Neural cell (in vitro differentiated cells): ENCODE results near the gene HSBP1L1. TPM values are rescaled to one million over a fixed set of nuclear protein-coding genes. Genes with fewer than 3 reads are reported as not detected.

Source experiments
- H2AFZ ChIP-seq: fragments of 200-600, 300-800 bp; sonication (generic), shearing (Covaris generic); 2 replicates; pipeline ENCODE4 v1.6.0; 2014; ENCODE audit warnings: low read depth, mild to moderate bottlenecking, antibody characterized with exemption, low read length, moderate library complexity
- H3F3A ChIP-seq: fragments of 200-600 bp; shearing (Covaris generic); 2 replicates; pipeline ENCODE4 v1.6.1; 2016; ENCODE audit warnings: mild to moderate bottlenecking, moderate library complexity, mixed read lengths, antibody characterized with exemption, low read length; ENCODE audit not compliant: insufficient read depth, poor library complexity, severe bottlenecking
- H3K27ac ChIP-seq: fragments of 200-600, 300-800 bp; sonication (generic), shearing (Covaris generic); 2 replicates; pipeline ENCODE4 v1.5.1; 2014; ENCODE audit warnings: mild to moderate bottlenecking, low read length, moderate library complexity
- H3K27me3 ChIP-seq: fragments of 300-800, 200-600 bp; sonication (generic), shearing (Covaris generic); 2 replicates; pipeline ENCODE4 v1.6.0; 2014; ENCODE audit warnings: mild to moderate bottlenecking, low read depth, low read length, moderate library complexity; ENCODE audit not compliant: insufficient read depth
- H3K36me3 ChIP-seq: fragments of 300-800, 200-600 bp; sonication (generic), shearing (Covaris generic); 2 replicates; pipeline ENCODE4 v1.5.1; 2014; ENCODE audit warnings: mild to moderate bottlenecking, antibody characterized with exemption, low read length, moderate library complexity; ENCODE audit not compliant: insufficient read depth
- H3K4me2 ChIP-seq: fragments of 300-800, 200-600 bp; sonication (generic), shearing (Covaris generic); 2 replicates; pipeline ENCODE4 v1.6.0; 2014; ENCODE audit warnings: mild to moderate bottlenecking, low read length
- H3K4me3 ChIP-seq: fragments of 300-800, 200-600 bp; sonication (generic), shearing (Covaris generic); 2 replicates; pipeline ENCODE4 v1.5.1; 2014; ENCODE audit warnings: mild to moderate bottlenecking, low read length, moderate library complexity
- H3K79me2 ChIP-seq: fragments of 200-600 bp; shearing (Covaris generic); replicated peaks from 2 replicates; pipeline ENCODE4 v1.6.0; 2014; ENCODE audit warnings: mild to moderate bottlenecking, low read length, moderate library complexity; ENCODE audit not compliant: insufficient read depth
- H3K9ac ChIP-seq: fragments of 300-800, 200-600 bp; sonication (generic), shearing (Covaris generic); 2 replicates; pipeline ENCODE4 v1.6.1; 2016; ENCODE audit warnings: mild to moderate bottlenecking, low read length, mixed read lengths
- H3K9me2 ChIP-seq: fragments of 200-600 bp; shearing (Covaris generic); 2 replicates; pipeline ENCODE4 v1.6.1; 2016; ENCODE audit warnings: mild to moderate bottlenecking, low read length, mixed read lengths; ENCODE audit not compliant: insufficient read depth
- H3K9me3 ChIP-seq: fragments of 200-600, 300-800 bp; sonication (generic), shearing (Covaris generic); 2 replicates; pipeline ENCODE4 v1.6.1; 2016; ENCODE audit warnings: mild to moderate bottlenecking, mixed run types, low read length, moderate library complexity, mixed read lengths
- H4K20me1 ChIP-seq: fragments of 200-600 bp; shearing (Covaris generic); 2 replicates; pipeline ENCODE4 v1.6.1; 2016; ENCODE audit warnings: mild to moderate bottlenecking, mixed run types; ENCODE audit not compliant: insufficient read depth
- EP300 ChIP-seq: fragments of 450-650 bp; conservative IDR thresholded peaks from 2 replicates; pipeline ENCODE4 v1.6.1; 2014; ENCODE audit warnings: antibody characterized with exemption, mild to moderate bottlenecking, moderate library complexity; ENCODE audit not compliant: poor library complexity, severe bottlenecking
- EZH2 ChIP-seq: fragments of 200-600, 300-800 bp; shearing (Covaris generic), sonication (generic); IDR thresholded peaks from 2 replicates; pipeline ENCODE4 v1.6.1; 2014; ENCODE audit warnings: antibody characterized with exemption, low read length, borderline replicate concordance, mild to moderate bottlenecking; ENCODE audit not compliant: insufficient read depth, poor library complexity, severe bottlenecking
- MXI1 ChIP-seq: fragments of 450-650 bp; conservative IDR thresholded peaks from 2 replicates; pipeline ENCODE4 v1.6.1; 2014; ENCODE audit warnings: antibody characterized with exemption, mild to moderate bottlenecking; ENCODE audit not compliant: poor library complexity, severe bottlenecking
- POLR2AphosphoS5 ChIP-seq: IDR thresholded peaks from 2 replicates; pipeline ENCODE4 v1.6.1; 2012
- RAD21 ChIP-seq: fragments of 450-650 bp; conservative IDR thresholded peaks from 2 replicates; pipeline ENCODE4 v1.6.1; 2014; ENCODE audit warnings: antibody characterized with exemption, mild to moderate bottlenecking, moderate library complexity
- SMC3 ChIP-seq: fragments of 450-650 bp; conservative IDR thresholded peaks from 2 replicates; pipeline ENCODE4 v1.6.1; 2014; ENCODE audit warnings: antibody characterized with exemption, mild to moderate bottlenecking, moderate library complexity; ENCODE audit not compliant: poor library complexity
- TAF1 ChIP-seq: IDR thresholded peaks from 2 replicates; pipeline ENCODE4 v1.6.1; 2012; ENCODE audit warnings: low read depth
- polyA plus RNA-seq: library from polyadenylated mRNA; depleted of rRNA; stranded (reverse); fragments of >200 nt; gene quantifications from 2 replicates; pipeline ENCODE4 v1.2.3, GENCODE V29; 2014
- TF ChIP-seq, protein P1 (sequence below): IDR thresholded peaks from 2 replicates; pipeline ENCODE4 v1.6.1; 2012; ENCODE audit warnings: borderline replicate concordance
- TF ChIP-seq, protein P2 (sequence below): fragments of 450-650 bp; IDR thresholded peaks from 2 replicates; pipeline ENCODE4 v1.5.1; 2014; ENCODE audit warnings: antibody characterized with exemption, mild to moderate bottlenecking, moderate library complexity; ENCODE audit not compliant: poor library complexity, severe bottlenecking

HSBP1L1 gene
- polyA plus RNA-seq, 1 donor from 2014 or later, result 0.84 TPM

DNA sequence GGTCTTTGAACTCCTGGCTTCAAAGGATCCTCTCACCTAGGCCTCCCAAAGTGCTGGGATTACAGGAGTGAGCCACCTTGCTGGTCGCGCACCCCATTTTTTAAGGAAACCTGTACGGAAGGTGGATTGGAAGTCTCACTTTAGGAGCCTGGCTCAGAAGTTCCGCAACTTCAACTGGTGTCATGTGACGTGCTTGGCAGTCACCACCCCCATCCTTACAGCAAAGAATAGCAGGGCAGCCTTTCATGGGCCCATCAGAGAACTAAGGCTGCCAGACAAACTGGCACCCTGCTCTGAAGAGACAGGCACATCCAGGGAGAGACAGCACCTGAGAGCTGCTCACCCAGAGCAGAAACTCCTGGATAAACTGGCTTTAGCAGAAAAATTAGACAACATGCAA lies 9.7 kb upstream of the HSBP1L1 start:
- H3K27me3 ChIP-seq, result no peaks in the 10 kb centered on the region

DNA sequence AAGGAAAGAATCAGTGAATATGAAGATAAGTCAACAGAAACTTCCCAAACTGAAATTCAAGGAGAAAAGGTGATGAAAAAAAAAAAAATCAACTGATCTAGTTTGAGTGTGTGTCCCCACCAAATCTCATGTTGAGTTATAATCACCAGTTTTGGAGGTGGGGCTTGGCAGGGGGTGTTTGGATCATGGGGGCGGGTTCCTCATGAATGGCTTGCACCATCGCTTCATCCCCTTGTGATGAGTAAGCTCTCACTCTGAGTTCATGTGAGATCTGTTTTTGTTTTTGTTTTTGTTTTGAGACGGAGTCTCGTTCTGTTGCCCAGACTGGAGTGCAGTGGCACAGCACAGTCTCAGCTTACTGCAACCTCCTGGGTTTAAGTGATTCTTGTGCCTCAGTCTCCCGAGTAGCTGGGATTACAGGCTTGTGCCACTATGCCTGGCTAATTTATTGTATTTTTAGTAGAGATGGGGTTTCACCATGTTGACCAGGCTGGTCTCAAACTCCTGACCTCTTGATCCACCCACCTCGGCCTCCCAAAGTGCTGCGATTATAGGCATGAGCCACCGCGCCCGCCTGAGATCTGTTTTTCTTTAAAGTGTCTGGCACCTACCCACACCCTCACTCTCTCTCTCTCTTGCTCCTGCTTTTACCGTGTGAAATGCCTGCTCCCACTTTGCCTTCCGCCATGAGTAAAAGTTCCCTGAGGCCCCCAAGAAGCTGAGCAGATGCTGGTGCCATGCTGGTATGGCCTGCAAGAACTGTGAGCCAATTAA lies 9.0 kb upstream of the HSBP1L1 start:
- Histone ChIP-seq H3K79me2 (peaks cover 2% of the 10 kb centered on the region), H3K9me3 (no peaks in the 10 kb centered on the region), H3K9ac (no peak overlapping the region), H3K36me3 (no peaks in the 10 kb centered on the region), H3F3A (no peaks in the 10 kb centered on the region), H4K20me1 (peaks cover 2% of the 10 kb centered on the region), H2AFZ (no peak overlapping the region), H3K9me2 (no peaks in the 10 kb centered on the region), H3K27ac (no peak overlapping the region), H3K27me3 (no peaks in the 10 kb centered on the region), H3K4me2 (no peak overlapping the region), H3K4me3 (no peak overlapping the region)
- TF ChIP-seq, protein P1, sequence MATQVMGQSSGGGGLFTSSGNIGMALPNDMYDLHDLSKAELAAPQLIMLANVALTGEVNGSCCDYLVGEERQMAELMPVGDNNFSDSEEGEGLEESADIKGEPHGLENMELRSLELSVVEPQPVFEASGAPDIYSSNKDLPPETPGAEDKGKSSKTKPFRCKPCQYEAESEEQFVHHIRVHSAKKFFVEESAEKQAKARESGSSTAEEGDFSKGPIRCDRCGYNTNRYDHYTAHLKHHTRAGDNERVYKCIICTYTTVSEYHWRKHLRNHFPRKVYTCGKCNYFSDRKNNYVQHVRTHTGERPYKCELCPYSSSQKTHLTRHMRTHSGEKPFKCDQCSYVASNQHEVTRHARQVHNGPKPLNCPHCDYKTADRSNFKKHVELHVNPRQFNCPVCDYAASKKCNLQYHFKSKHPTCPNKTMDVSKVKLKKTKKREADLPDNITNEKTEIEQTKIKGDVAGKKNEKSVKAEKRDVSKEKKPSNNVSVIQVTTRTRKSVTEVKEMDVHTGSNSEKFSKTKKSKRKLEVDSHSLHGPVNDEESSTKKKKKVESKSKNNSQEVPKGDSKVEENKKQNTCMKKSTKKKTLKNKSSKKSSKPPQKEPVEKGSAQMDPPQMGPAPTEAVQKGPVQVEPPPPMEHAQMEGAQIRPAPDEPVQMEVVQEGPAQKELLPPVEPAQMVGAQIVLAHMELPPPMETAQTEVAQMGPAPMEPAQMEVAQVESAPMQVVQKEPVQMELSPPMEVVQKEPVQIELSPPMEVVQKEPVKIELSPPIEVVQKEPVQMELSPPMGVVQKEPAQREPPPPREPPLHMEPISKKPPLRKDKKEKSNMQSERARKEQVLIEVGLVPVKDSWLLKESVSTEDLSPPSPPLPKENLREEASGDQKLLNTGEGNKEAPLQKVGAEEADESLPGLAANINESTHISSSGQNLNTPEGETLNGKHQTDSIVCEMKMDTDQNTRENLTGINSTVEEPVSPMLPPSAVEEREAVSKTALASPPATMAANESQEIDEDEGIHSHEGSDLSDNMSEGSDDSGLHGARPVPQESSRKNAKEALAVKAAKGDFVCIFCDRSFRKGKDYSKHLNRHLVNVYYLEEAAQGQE, result no peak
- TF ChIP-seq EP300 (no peak), POLR2AphosphoS5 (no peak), SMC3 (no peak), MXI1 (no peak), TAF1 (no peak), EZH2 (no peak), RAD21 (no peak)
- TF ChIP-seq, protein P2, sequence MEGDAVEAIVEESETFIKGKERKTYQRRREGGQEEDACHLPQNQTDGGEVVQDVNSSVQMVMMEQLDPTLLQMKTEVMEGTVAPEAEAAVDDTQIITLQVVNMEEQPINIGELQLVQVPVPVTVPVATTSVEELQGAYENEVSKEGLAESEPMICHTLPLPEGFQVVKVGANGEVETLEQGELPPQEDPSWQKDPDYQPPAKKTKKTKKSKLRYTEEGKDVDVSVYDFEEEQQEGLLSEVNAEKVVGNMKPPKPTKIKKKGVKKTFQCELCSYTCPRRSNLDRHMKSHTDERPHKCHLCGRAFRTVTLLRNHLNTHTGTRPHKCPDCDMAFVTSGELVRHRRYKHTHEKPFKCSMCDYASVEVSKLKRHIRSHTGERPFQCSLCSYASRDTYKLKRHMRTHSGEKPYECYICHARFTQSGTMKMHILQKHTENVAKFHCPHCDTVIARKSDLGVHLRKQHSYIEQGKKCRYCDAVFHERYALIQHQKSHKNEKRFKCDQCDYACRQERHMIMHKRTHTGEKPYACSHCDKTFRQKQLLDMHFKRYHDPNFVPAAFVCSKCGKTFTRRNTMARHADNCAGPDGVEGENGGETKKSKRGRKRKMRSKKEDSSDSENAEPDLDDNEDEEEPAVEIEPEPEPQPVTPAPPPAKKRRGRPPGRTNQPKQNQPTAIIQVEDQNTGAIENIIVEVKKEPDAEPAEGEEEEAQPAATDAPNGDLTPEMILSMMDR, result no peak

More for the DNA sequence above, 9.7 kb upstream of the HSBP1L1 start:
- Histone ChIP-seq H3K79me2 (peaks cover 9% of the 10 kb centered on the region), H3K9me2 (no peaks in the 10 kb centered on the region), H2AFZ (no peak overlapping the region), H4K20me1 (peaks cover 4% of the 10 kb centered on the region), H3K9me3 (no peaks in the 10 kb centered on the region), H3K9ac (no peak overlapping the region), H3K4me3 (no peak overlapping the region), H3K27ac (no peak overlapping the region), H3K4me2 (no peak overlapping the region), H3K36me3 (no peaks in the 10 kb centered on the region), H3F3A (no peaks in the 10 kb centered on the region)
- TF ChIP-seq, protein P1, result no peak
- TF ChIP-seq TAF1, result no peak
